HCT116 (cell line): ENCODE data around the gene BABAM2.

ENCODE experiments used
- ATF3 ChIP-seq: IDR thresholded peaks from 2 replicates; pipeline ENCODE4 v1.6.1; 2012
- CBX3 ChIP-seq: IDR thresholded peaks from 2 replicates; pipeline ENCODE4 v1.6.1; 2012; ENCODE audit warnings: low read depth
- CTCF ChIP-seq, 3 experiments: fragments of 200-600 bp in 1 of 3; sonication (generic) in 1 of 3; IDR thresholded peaks in 2 of 3; conservative IDR thresholded peaks in 1 of 3; 2 replicates each; pipeline ENCODE4 v1.5.1; 2012 to 2017; ENCODE audit warnings: low read depth in 2 of 3, low read length in 2 of 3, antibody characterized with exemption in 1 of 3, borderline replicate concordance in 1 of 3, control low read depth in 1 of 3, mild to moderate bottlenecking in 1 of 3, mixed read lengths in 1 of 3, mixed run types in 1 of 3, moderate library complexity in 1 of 3; ENCODE audit not compliant: insufficient read depth in 1 of 3
- EGR1 ChIP-seq: IDR thresholded peaks from 2 replicates; pipeline ENCODE4 v1.6.1; 2012; ENCODE audit warnings: low read depth
- ELF1 ChIP-seq: IDR thresholded peaks from 2 replicates; pipeline ENCODE4 v1.6.1; 2012; ENCODE audit warnings: low read depth, borderline replicate concordance
- EZH2 ChIP-seq: fragments of 200-600 bp; sonication (generic); IDR thresholded peaks from 2 replicates; pipeline ENCODE4 v1.6.1; 2017; ENCODE audit warnings: antibody characterized with exemption, mixed run types
- FOSL1 ChIP-seq: IDR thresholded peaks from 2 replicates; pipeline ENCODE4 v1.6.1; 2012; ENCODE audit warnings: low read depth
- JUND ChIP-seq: IDR thresholded peaks from 2 replicates; pipeline ENCODE4 v1.6.1; 2012
- POLR2A ChIP-seq: IDR thresholded peaks from 2 replicates; pipeline ENCODE4 v1.7.0; 2011; ENCODE audit warnings: borderline replicate concordance; ENCODE audit not compliant: insufficient read depth, insufficient read length; ENCODE audit errors: extremely low read depth
- POLR2AphosphoS5 ChIP-seq: IDR thresholded peaks from 2 replicates; pipeline ENCODE4 v1.6.1; 2011; ENCODE audit warnings: mild to moderate bottlenecking, low read depth, low read length, moderate library complexity
- RAD21 ChIP-seq: IDR thresholded peaks from 2 replicates; pipeline ENCODE4 v1.6.1; 2012; ENCODE audit warnings: low read depth, mild to moderate bottlenecking
- SIN3A ChIP-seq: IDR thresholded peaks from 2 replicates; pipeline ENCODE4 v1.6.1; 2012; ENCODE audit warnings: low read depth
- ZBTB33 ChIP-seq: IDR thresholded peaks from 2 replicates; pipeline ENCODE4 v1.6.1; 2011; ENCODE audit warnings: mild to moderate bottlenecking, low read length, moderate library complexity; ENCODE audit not compliant: insufficient replicate concordance; ENCODE audit errors: extremely low read depth
- TF ChIP-seq, protein P1 (sequence below): IDR thresholded peaks from 2 replicates; pipeline ENCODE4 v1.6.1; 2012

- TF ChIP-seq RAD21 (no peak), ZBTB33 (no peak), EGR1 (no peak), CTCF (IDR thresholded peaks at IDR 0.05 in 2 of 3, conservative IDR thresholded peaks at IDR 0.05 in 1 of 3; ENCODE audit: borderline replicate concordance in 1 of 3, insufficient read depth in 1 of 3, low read depth in 2 of 3, low read length in 2 of 3) (no peak), ATF3 (no peak), POLR2A (no peak), EZH2 (no peak), JUND (no peak), POLR2AphosphoS5 (no peak), SIN3A (no peak), ELF1 (no peak), FOSL1 (no peak), CBX3 (no peak)
- TF ChIP-seq, protein P1, sequence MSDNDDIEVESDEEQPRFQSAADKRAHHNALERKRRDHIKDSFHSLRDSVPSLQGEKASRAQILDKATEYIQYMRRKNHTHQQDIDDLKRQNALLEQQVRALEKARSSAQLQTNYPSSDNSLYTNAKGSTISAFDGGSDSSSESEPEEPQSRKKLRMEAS = no peak
Observed at GRCh38 chr2:28219138-28219537, 328.6 kb downstream of the BABAM2 start.
